ENCODE measurements around the gene SEC24D.

GRCh38 chr4:118727360-118727759 lies 108.6 kb downstream of the SEC24D start:
- TF ChIP-seq BHLHE40 (IDR thresholded peaks at IDR 0.05; ENCODE audit: low read length): no peak
- no peak for TF ChIP-seq EZH2 (IDR thresholded peaks at IDR 0.05; ENCODE audit: borderline replicate concordance, low read depth, low read length)
- no peak for TF ChIP-seq E2F8 (IDR thresholded peaks at IDR 0.05; ENCODE audit: low read depth, partially characterized antibody)
- TF ChIP-seq ZNF445 (CRISPR knock-in tag; IDR thresholded peaks at IDR 0.05; ENCODE audit: low read depth): no peak
- TF ChIP-seq BCLAF1 (IDR thresholded peaks at IDR 0.05; ENCODE audit: borderline replicate concordance in 1 of 2, control insufficient read depth in 1 of 2, low read depth in 2 of 2, low read length in 1 of 2): no peak
- no peak for TF ChIP-seq MAX (CRISPR knock-in tag; IDR thresholded peaks at IDR 0.05)
- TF ChIP-seq TAF1 (IDR thresholded peaks at IDR 0.05; ENCODE audit: control insufficient read depth, extremely low read depth, insufficient read depth, low read length, severe bottlenecking): no peak
- TF ChIP-seq FOXM1 (IDR thresholded peaks at IDR 0.05; ENCODE audit: low read depth): no peak
- no peak for TF ChIP-seq FOXM1 (CRISPR knock-in tag; IDR thresholded peaks at IDR 0.05; ENCODE audit: low read depth)
- no peak for TF ChIP-seq KDM1A (IDR thresholded peaks at IDR 0.05)
- TF ChIP-seq ZBTB43 (CRISPR knock-in tag; IDR thresholded peaks at IDR 0.05): no peak
- no peak for TF ChIP-seq POLR2A (conservative IDR thresholded peaks at IDR 0.05)
- no peak for TF ChIP-seq ZNF175 (CRISPR knock-in tag; IDR thresholded peaks at IDR 0.05; ENCODE audit: low read depth)
- TF ChIP-seq POLR2AphosphoS5 (IDR thresholded peaks at IDR 0.05; ENCODE audit: control insufficient read depth, insufficient read depth, low read depth, low read length): no peak
- no peak for TF ChIP-seq CEBPB (tag; IDR thresholded peaks at IDR 0.05)
